Measurements from ENCODE around the gene TXNDC15.

The TXNDC15 gene

GRCh38 chr5:134937526-134937925 is 63.4 kb downstream of the TXNDC15 start:
- no peak overlapping the region for H3K27ac ChIP-seq (ENCODE audit: low read depth, low read length)
- peaks cover 41% of the 10 kb centered on the region for H3K36me3 ChIP-seq (ENCODE audit: control insufficient read depth, low read length)
- no peaks in the 10 kb centered on the region for H3K4me1 ChIP-seq (ENCODE audit: control insufficient read depth, low read length)
- no peak overlapping the region for H3K4me2 ChIP-seq (ENCODE audit: low read length)
- no peaks in the 10 kb centered on the region for H3F3A ChIP-seq (ENCODE audit: control insufficient read depth, insufficient read depth)
- no peaks in the 10 kb centered on the region for H3K9me3 ChIP-seq (ENCODE audit: control insufficient read depth, insufficient read depth, low read length)
- no peaks in the 10 kb centered on the region for H4K20me1 ChIP-seq (ENCODE audit: control insufficient read depth, insufficient read depth, low read depth, low read length)
- H3K79me2 ChIP-seq (ENCODE audit: control insufficient read depth, low read length): no peaks in the 10 kb centered on the region
- no peak overlapping the region for H3K4me3 ChIP-seq (ENCODE audit: low read length)
- TF ChIP-seq EZH2phosphoT487 (IDR thresholded peaks at IDR 0.05; ENCODE audit: borderline replicate concordance, low read length) (no peak), CTCF (IDR thresholded peaks at IDR 0.05; ENCODE audit: low read depth, low read length, poor library complexity, severe bottlenecking) (no peak)
- no peaks in the 10 kb centered on the region for H3K27me3 ChIP-seq (ENCODE audit: control insufficient read depth, low read length)
- no peaks in the 10 kb centered on the region for H3K9me2 ChIP-seq (replicated peaks; ENCODE audit: control insufficient read depth, low read length)

GRCh38 chr5:134938030-134938429 is 63.9 kb downstream of the TXNDC15 start:
- Histone ChIP-seq H3K4me3 (ENCODE audit: low read length) (no peak overlapping the region), H3K9me2 (replicated peaks; ENCODE audit: control insufficient read depth, low read length) (no peaks in the 10 kb centered on the region), H4K20me1 (ENCODE audit: control insufficient read depth, insufficient read depth, low read depth, low read length) (no peaks in the 10 kb centered on the region)

GRCh38 chr5:134939500-134939899 is 65.3 kb downstream of the TXNDC15 start:
- Histone ChIP-seq H3K4me3 (ENCODE audit: low read length) (no peak overlapping the region), H3K79me2 (ENCODE audit: control insufficient read depth, low read length) (no peaks in the 10 kb centered on the region), H3K4me1 (ENCODE audit: control insufficient read depth, low read length) (no peaks in the 10 kb centered on the region)

More at GRCh38 chr5:134938030-134938429, 63.9 kb downstream of the TXNDC15 start:
- H3F3A ChIP-seq (ENCODE audit: control insufficient read depth, insufficient read depth): no peaks in the 10 kb centered on the region
- no peaks in the 10 kb centered on the region for H3K27me3 ChIP-seq (ENCODE audit: control insufficient read depth, low read length)
- no peaks in the 10 kb centered on the region for H3K9me3 ChIP-seq (ENCODE audit: control insufficient read depth, insufficient read depth, low read length)
- TF ChIP-seq EZH2phosphoT487 (IDR thresholded peaks at IDR 0.05; ENCODE audit: borderline replicate concordance, low read length): no peak
- no peak for TF ChIP-seq CTCF (IDR thresholded peaks at IDR 0.05; ENCODE audit: low read depth, low read length, poor library complexity, severe bottlenecking)
- no peaks in the 10 kb centered on the region for H3K4me1 ChIP-seq (ENCODE audit: control insufficient read depth, low read length)
- H3K4me2 ChIP-seq (ENCODE audit: low read length): no peak overlapping the region
- no peak overlapping the region for H3K27ac ChIP-seq (ENCODE audit: low read depth, low read length)
- H3K79me2 ChIP-seq (ENCODE audit: control insufficient read depth, low read length): no peaks in the 10 kb centered on the region
- peaks cover 37% of the 10 kb centered on the region for H3K36me3 ChIP-seq (ENCODE audit: control insufficient read depth, low read length)

More at GRCh38 chr5:134939500-134939899, 65.3 kb downstream of the TXNDC15 start:
- TF ChIP-seq EZH2phosphoT487 (IDR thresholded peaks at IDR 0.05; ENCODE audit: borderline replicate concordance, low read length) (no peak), CTCF (IDR thresholded peaks at IDR 0.05; ENCODE audit: low read depth, low read length, poor library complexity, severe bottlenecking) (no peak)
- no peaks in the 10 kb centered on the region for H3F3A ChIP-seq (ENCODE audit: control insufficient read depth, insufficient read depth)
- H3K27ac ChIP-seq (ENCODE audit: low read depth, low read length): no peak overlapping the region
- H3K9me3 ChIP-seq (ENCODE audit: control insufficient read depth, insufficient read depth, low read length): no peaks in the 10 kb centered on the region
- H3K4me2 ChIP-seq (ENCODE audit: low read length): no peak overlapping the region
- no peaks in the 10 kb centered on the region for H3K9me2 ChIP-seq (replicated peaks; ENCODE audit: control insufficient read depth, low read length)
- no peaks in the 10 kb centered on the region for H3K27me3 ChIP-seq (ENCODE audit: control insufficient read depth, low read length)
- H3K36me3 ChIP-seq (ENCODE audit: control insufficient read depth, low read length): peaks cover 30% of the 10 kb centered on the region
- no peaks in the 10 kb centered on the region for H4K20me1 ChIP-seq (ENCODE audit: control insufficient read depth, insufficient read depth, low read depth, low read length)
